GM18858 (cell line): ENCODE measurements around the gene SMAD6.
"Not testable (repeated sequence)": the region's sequence is repeated elsewhere in the genome, so short reads cannot be mapped to it uniquely, and the experiment has no call there.

Experiments used
- ATAC-seq: cut with Tn5 transposase; IDR thresholded peaks from one replicate; pipeline ENCODE4 v1.9.1; 2021; ENCODE audit not compliant: unreplicated experiment

Gene SMAD6

GRCh38 chr15:66821307-66821706 is 119.3 kb downstream of the SMAD6 start:
- no peak for ATAC-seq

- no peak for ATAC-seq
Measured at GRCh38 chr15:66822114-66822513, 120.1 kb downstream of the SMAD6 start.

- no peak for ATAC-seq
Measured at GRCh38 chr15:66822576-66822975, 120.5 kb downstream of the SMAD6 start.

GRCh38 chr15:66823601-66824000 is 121.6 kb downstream of the SMAD6 start:
- no peak for ATAC-seq

GRCh38 chr15:66824424-66824823 is 122.4 kb downstream of the SMAD6 start:
- no peak for ATAC-seq

GRCh38 chr15:66825139-66825538 is 123.1 kb downstream of the SMAD6 start:
- ATAC-seq = no peak

- ATAC-seq = no peak
Measured at GRCh38 chr15:66825731-66826130, 123.7 kb downstream of the SMAD6 start.

GRCh38 chr15:66826507-66826906 is 124.5 kb downstream of the SMAD6 start:
- ATAC-seq = no peak

- ATAC-seq = no peak
Measured at GRCh38 chr15:66827039-66827697, 125.1 kb downstream of the SMAD6 start.

- no peak for ATAC-seq
Measured at GRCh38 chr15:66827698-66828055, 125.6 kb downstream of the SMAD6 start.

GRCh38 chr15:66828817-66829541 is 126.9 kb downstream of the SMAD6 start:
- ATAC-seq = not testable (repeated sequence)

- ATAC-seq = no peak
Measured at GRCh38 chr15:66829551-66830121, 127.6 kb downstream of the SMAD6 start.

- ATAC-seq = no peak
Measured at GRCh38 chr15:66830358-66830757, 128.3 kb downstream of the SMAD6 start.

- no peak for ATAC-seq
Measured at GRCh38 chr15:66830823-66831222, 128.8 kb downstream of the SMAD6 start.

GRCh38 chr15:66831289-66831688 is 129.3 kb downstream of the SMAD6 start:
- ATAC-seq = no peak

GRCh38 chr15:66831801-66832390 is 129.9 kb downstream of the SMAD6 start:
- ATAC-seq = no peak
